Endothelial cell of umbilical vein (primary cell): ENCODE results near the gene ZIM2. TPM values are rescaled to one million over a fixed set of nuclear protein-coding genes. Genes with fewer than 3 reads are reported as not detected.

Experiments used
- BruUV-seq: library from RNA; stranded (reverse); fragments of 400-500 nt; replicated peaks from 2 replicates; lab custom pipeline; 2021; lab: Mats Ljungman, UMichigan
- CTCF ChIA-PET: fragments of 300-600, 350-600 bp; sonication (Branson Sonifier 250); formaldehyde crosslinking; loops from one replicate; lab custom pipeline; 2021; ENCODE audit warnings: antibody characterized with exemption, inconsistent platforms; lab: Charles Lee
- POLR2A ChIA-PET: fragments of 300-600, 350-600 bp; sonication (Branson Sonifier 250); formaldehyde crosslinking; loops from one replicate; lab custom pipeline; 2021; ENCODE audit warnings: antibody characterized with exemption, inconsistent platforms; lab: Charles Lee
- DNase-seq: peaks from one replicate; pipeline ENCODE4 v3.0.0-alpha.2; 2011; ENCODE audit warnings: low read depth, low spot score
- FAIRE-seq: peaks from 2 replicates; lab custom pipeline; 2011; peaks lifted over from hg19 to GRCh38; lab: Jason Lieb, UNC
- H2AFZ ChIP-seq: 2 replicates; pipeline ENCODE4 v1.6.0; 2012; ENCODE audit warnings: low read depth, low read length, control low read depth, inconsistent platforms
- H3K27ac ChIP-seq: 2 replicates; pipeline ENCODE4 v1.5.1; 2011; ENCODE audit warnings: low read depth, mild to moderate bottlenecking, control low read depth, low read length, moderate library complexity; ENCODE audit not compliant: insufficient read depth
- H3K27me3 ChIP-seq, 2 experiments: 2 replicates each; pipeline versions ENCODE4 v1.6.0 to v1.6.1; 2011; ENCODE audit warnings: low read length in 2 of 2, mixed read lengths in 1 of 2; ENCODE audit not compliant: control insufficient read depth in 2 of 2, insufficient read depth in 2 of 2
- H3K36me3 ChIP-seq, 2 experiments: 2 replicates in 1 of 2; 3 replicates in 1 of 2; pipeline ENCODE4 v1.5.1; 2011; ENCODE audit warnings: low read length in 2 of 2, mild to moderate bottlenecking in 1 of 2, moderate library complexity in 1 of 2; ENCODE audit not compliant: control insufficient read depth in 2 of 2, insufficient read depth in 2 of 2; ENCODE audit errors: extremely low read depth in 1 of 2
- H3K4me1 ChIP-seq: 3 replicates; pipeline ENCODE4 v1.5.1; 2011; ENCODE audit warnings: mild to moderate bottlenecking, low read length; ENCODE audit not compliant: control insufficient read depth, insufficient read depth; ENCODE audit errors: extremely low read depth
- H3K4me2 ChIP-seq: 2 replicates; pipeline ENCODE4 v1.6.1; 2011; ENCODE audit warnings: low read length, control low read depth, mixed read lengths; ENCODE audit not compliant: insufficient read depth
- H3K4me3 ChIP-seq, 3 experiments: fragments of 200-600 bp in 1 of 3; sonication (generic), shearing (Covaris generic) in 1 of 3; replicated peaks in 1 of 3; 2 replicates each; pipeline ENCODE4 v1.5.1; 2011 to 2016; ENCODE audit warnings: control low read depth in 3 of 3, low read length in 3 of 3, mild to moderate bottlenecking in 2 of 3, inconsistent platforms in 1 of 3, low read depth in 1 of 3, moderate library complexity in 1 of 3; ENCODE audit not compliant: insufficient read depth in 1 of 3
- H3K79me2 ChIP-seq: 2 replicates; pipeline ENCODE4 v1.6.0; 2012; ENCODE audit warnings: low read length, inconsistent platforms; ENCODE audit not compliant: control insufficient read depth, insufficient read depth
- H3K9ac ChIP-seq: replicated peaks from 2 replicates; pipeline ENCODE3; 2011; ENCODE audit warnings: low read length, control low read depth; ENCODE audit not compliant: insufficient read depth; ENCODE audit errors: extremely low read depth
- H3K9me1 ChIP-seq: replicated peaks from 3 replicates; pipeline ENCODE4 v1.6.0; 2011; ENCODE audit warnings: mild to moderate bottlenecking, low read length; ENCODE audit not compliant: control insufficient read depth, insufficient read depth; ENCODE audit errors: extremely low read depth
- H3K9me3 ChIP-seq: replicated peaks from 2 replicates; pipeline ENCODE4 v1.5.1; 2012; ENCODE audit warnings: low read length, inconsistent platforms; ENCODE audit not compliant: control insufficient read depth, insufficient read depth
- H4K20me1 ChIP-seq: replicated peaks from 2 replicates; pipeline ENCODE3; 2011; ENCODE audit warnings: mild to moderate bottlenecking, low read length; ENCODE audit not compliant: control insufficient read depth, insufficient read depth; ENCODE audit errors: extremely low read depth
- EZH2 ChIP-seq: IDR thresholded peaks from 2 replicates; pipeline ENCODE4 v1.6.1; 2012; ENCODE audit warnings: borderline replicate concordance, low read depth, mild to moderate bottlenecking, moderate library complexity, low read length, inconsistent platforms; ENCODE audit not compliant: severe bottlenecking
- GATA2 ChIP-seq: IDR thresholded peaks from 2 replicates; pipeline ENCODE4 v1.7.0; 2011; ENCODE audit warnings: low read depth, mild to moderate bottlenecking, moderate library complexity, mixed read lengths, low read length; ENCODE audit not compliant: insufficient read length, insufficient read depth
- MAX ChIP-seq: IDR thresholded peaks from 2 replicates; pipeline ENCODE4 v1.6.1; 2011; ENCODE audit not compliant: insufficient read depth, insufficient read length
- MYC ChIP-seq: IDR thresholded peaks from one replicate; pipeline ENCODE4 v1.6.1; 2011; ENCODE audit warnings: mild to moderate bottlenecking, low read depth, low read length
- POLR2A ChIP-seq: IDR thresholded peaks from 2 replicates; pipeline ENCODE4 v1.6.1; 2012; ENCODE audit warnings: low read depth, mild to moderate bottlenecking, control low read depth, low read length
- POLR2AphosphoS5 ChIP-seq: IDR thresholded peaks from 2 replicates; pipeline ENCODE4 v1.6.1; 2012; ENCODE audit warnings: low read depth, mild to moderate bottlenecking, control low read depth, low read length, moderate library complexity; ENCODE audit not compliant: insufficient read depth
- dilution Hi-C: fragments of 300-500 bp; cut with MboI; formaldehyde crosslinking; loops from one replicate; pipeline ENCODE4 v1.15.0; 2019; ENCODE audit warnings: low sequenced_read_pairs; ENCODE audit not compliant: extremely low pct_ligation_motif_present
- intact Hi-C: fragments of 100-400 bp; cut with micrococcal nuclease; formaldehyde crosslinking; loops from one replicate; pipeline ENCODE4 v1.10.0; 2022
- polyA plus RNA-seq, 4 experiments: library from polyadenylated mRNA; depleted of rRNA in 3 of 4; stranded (reverse) in 3 of 4; unstranded in 1 of 4; fragments of >200 nt; gene quantifications; 2 replicates each; pipeline versions ENCODE4 v1.2.1 to v1.2.3, GENCODE V29; 2011 to 2012; ENCODE audit warnings: missing spikeins in 1 of 4
- total RNA-seq: library from RNA; stranded (reverse); gene quantifications from 2 replicates; pipeline ENCODE4 v1.2.3, GENCODE V29; 2021
- TF ChIP-seq, protein P1 (sequence below), 2 donors: IDR thresholded peaks; 1 replicate in 1 of 2; 2 replicates in 1 of 2; pipeline ENCODE4 v1.5.1; 2011; ENCODE audit warnings: low read length in 2 of 2, mild to moderate bottlenecking in 2 of 2, moderate library complexity in 2 of 2, control low read depth in 1 of 2, inconsistent platforms in 1 of 2, low read depth in 1 of 2; ENCODE audit not compliant: insufficient read depth in 1 of 2; ENCODE audit errors: extremely low read depth in 1 of 2

The ZIM2 gene
- total and polyA plus RNA-seq, 2 donors (not counting 3 experiments of a cell fraction or from before 2014, with no cell fraction given), result not detected

- CTCF ChIA-PET, result no interaction called here
- no peaks in the 10 kb centered on the region for H3K9me3 ChIP-seq
- intact Hi-C loops, result no loop called here
Measured at GRCh38 chr19:56841193-56841543, 642 bp upstream of the ZIM2 start.

More at GRCh38 chr19:56841193-56841543, 642 bp upstream of the ZIM2 start:
- FAIRE-seq, result no peak
- Histone ChIP-seq H3K36me3 (no peaks in the 10 kb centered on the region), H3K4me1 (no peaks in the 10 kb centered on the region), H3K27ac (no peak overlapping the region), H4K20me1 (no peaks in the 10 kb centered on the region), H3K27me3 (no peaks in the 10 kb centered on the region), H3K79me2 (no peaks in the 10 kb centered on the region), H3K9ac (no peak overlapping the region), H3K4me2 (no peak overlapping the region), H2AFZ (no peak overlapping the region), H3K4me3 (no peak overlapping the region), H3K9me1 (no peaks in the 10 kb centered on the region)
- dilution Hi-C loops, result no loop called here
- POLR2A ChIA-PET, result no interaction called here
- BruUV-seq, result no TSS peak
- TF ChIP-seq GATA2, result no peak
- no peak for TF ChIP-seq MAX
- no peak for TF ChIP-seq EZH2
- no peak for TF ChIP-seq POLR2AphosphoS5
- no peak for TF ChIP-seq POLR2A
- no peak for TF ChIP-seq MYC
- TF ChIP-seq, protein P1, sequence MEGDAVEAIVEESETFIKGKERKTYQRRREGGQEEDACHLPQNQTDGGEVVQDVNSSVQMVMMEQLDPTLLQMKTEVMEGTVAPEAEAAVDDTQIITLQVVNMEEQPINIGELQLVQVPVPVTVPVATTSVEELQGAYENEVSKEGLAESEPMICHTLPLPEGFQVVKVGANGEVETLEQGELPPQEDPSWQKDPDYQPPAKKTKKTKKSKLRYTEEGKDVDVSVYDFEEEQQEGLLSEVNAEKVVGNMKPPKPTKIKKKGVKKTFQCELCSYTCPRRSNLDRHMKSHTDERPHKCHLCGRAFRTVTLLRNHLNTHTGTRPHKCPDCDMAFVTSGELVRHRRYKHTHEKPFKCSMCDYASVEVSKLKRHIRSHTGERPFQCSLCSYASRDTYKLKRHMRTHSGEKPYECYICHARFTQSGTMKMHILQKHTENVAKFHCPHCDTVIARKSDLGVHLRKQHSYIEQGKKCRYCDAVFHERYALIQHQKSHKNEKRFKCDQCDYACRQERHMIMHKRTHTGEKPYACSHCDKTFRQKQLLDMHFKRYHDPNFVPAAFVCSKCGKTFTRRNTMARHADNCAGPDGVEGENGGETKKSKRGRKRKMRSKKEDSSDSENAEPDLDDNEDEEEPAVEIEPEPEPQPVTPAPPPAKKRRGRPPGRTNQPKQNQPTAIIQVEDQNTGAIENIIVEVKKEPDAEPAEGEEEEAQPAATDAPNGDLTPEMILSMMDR (IDR thresholded peaks at IDR 0.05; ENCODE audit: extremely low read depth in 1 of 2, insufficient read depth in 1 of 2, low read depth in 1 of 2, low read length in 2 of 2), result no peak
- DNase-seq, result no peak
